Measurements from ENCODE around the gene MAS1.
A peak's percentile ranks its signal among the peaks of the same experiment; 100 is the strongest.

MAS1 gene

DNA sequence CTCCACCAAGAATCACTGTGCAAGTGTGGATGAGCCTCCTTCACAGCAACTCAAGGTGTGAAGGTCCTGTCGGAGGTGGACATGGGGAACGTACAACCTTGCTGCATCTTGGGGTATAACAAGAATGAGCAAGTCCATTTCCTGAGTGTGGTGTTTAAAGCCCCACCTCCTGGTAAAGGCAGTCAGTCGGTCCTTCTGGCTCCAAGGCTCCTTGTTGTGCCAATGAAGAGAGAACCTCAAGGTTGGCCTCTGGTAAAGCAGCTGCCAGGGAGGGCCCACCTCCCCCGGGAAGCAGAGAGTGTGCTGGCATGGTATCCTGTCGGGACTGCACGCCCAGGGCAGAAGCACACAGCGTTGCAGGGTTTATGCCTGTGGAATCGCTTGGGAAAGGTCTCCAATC, 12.4 kb upstream of the MAS1 start:
- no peak overlapping the region for H3K27ac ChIP-seq
- DNase-seq (ENCODE audit: low read depth, low spot score): no peak

DNA sequence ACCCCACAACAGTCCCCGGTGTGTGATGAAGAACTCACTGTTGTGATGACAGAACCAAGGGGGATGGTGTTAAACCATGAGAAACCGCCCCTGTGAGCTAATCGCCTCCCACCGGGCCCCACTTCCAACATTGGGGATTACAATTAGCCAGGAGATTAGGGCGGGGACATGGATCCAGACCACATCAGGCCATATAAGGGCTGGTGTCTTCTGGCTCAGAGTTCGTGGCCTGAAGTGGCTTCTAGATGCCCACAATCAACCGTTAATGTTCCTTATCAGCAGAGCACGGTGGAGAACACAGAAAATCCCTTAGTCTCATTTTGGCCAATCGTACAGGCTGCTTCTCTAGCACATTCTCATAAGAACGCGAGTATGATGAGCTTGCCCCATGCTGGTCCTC, 10.9 kb upstream of the MAS1 start:
- no peak overlapping the region for H3K27ac ChIP-seq
- no peak for DNase-seq (ENCODE audit: low read depth, low spot score)

DNA sequence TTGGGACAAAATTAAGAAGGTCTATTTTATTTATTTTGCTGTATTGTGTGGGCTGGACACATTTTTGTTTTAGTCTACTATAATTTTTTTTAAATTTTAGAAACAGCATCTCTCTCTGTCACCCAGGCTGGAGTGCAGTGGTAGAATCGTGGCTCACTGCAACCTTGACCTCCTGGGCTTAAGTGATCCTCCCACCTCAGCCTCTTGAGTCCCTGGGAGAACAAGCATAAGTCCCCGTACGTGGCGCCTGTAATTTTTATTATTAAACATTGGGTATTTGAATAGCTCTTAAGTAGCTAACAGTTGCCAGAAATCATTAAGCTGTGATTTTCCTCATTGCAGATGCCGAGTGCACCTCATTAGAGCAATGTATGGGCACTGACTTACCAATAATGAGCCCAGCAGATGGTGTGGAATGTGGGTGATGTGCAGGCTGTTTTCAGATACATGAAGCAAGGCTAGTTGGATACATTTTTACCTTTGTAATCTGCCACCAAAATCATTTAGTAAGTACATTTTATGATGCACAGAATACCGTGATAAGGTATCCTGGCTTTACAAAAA, 10.3 kb upstream of the MAS1 start:
- no peak for DNase-seq (ENCODE audit: low read depth, low spot score)
- H3K27ac ChIP-seq: no peak overlapping the region

DNA sequence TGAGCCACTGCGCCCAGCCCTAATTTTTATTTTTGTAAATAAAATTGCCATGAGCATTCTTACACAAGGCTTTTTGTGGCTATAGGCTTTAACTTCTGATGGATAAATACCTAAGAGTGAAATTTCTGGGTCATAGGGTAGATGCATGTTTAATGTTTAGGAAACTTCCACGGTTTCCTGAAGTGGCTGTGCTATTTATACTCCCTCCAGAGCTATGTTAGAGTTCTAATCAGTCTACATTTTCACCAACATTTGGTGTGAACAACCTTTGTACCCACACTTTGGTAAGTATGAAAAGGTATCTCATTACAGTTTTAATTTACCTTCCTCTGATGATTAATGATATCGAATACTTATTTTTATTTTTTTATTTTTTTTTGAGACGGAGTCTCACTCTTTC, 6.1 kb upstream of the MAS1 start:
- no peak overlapping the region for H3K27ac ChIP-seq
- no peak for DNase-seq (ENCODE audit: low read depth, low spot score)

DNA sequence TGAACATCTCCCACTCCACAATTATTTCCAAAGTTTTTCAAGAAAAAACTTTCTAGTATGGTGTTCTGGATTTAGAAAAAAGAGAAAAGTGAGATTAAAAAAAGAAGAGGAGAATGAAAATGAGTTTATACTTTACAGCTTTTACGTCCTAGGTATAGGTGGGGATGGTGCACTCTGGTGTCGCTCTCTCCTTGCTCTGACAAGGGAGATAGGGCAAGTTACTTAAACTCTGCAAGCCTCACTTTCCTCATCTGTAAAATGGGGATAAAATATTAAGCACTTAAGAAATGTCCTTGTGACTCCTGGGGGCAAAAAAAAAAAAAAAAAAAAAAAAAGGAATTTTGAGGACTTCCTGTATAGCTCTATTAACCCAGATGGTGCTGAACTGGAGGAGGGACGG, 4.5 kb upstream of the MAS1 start:
- DNase-seq (ENCODE audit: low read depth, low spot score): no peak
- H3K27ac ChIP-seq: no peak overlapping the region

DNA sequence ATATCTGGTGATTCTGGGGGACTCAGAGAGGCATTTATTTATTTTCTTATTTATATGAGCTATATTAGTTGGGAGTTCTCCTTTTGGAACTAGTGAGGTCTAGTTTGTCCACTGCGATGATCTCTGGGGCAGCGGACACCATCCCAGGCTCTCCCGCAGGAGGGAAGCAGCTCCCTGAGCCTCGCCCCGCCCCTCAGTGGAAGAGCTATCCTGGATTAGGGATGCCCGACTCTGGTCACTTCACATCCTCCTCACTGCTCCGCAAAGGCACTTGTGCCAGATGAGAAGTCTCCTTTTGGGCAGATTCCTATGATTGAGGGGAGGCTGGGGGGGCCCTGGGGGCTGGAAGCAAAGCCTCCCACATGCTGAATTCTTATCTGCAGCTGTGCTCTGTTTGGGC, 3.6 kb upstream of the MAS1 start:
- H3K27ac ChIP-seq: no peak overlapping the region
- no peak for DNase-seq (ENCODE audit: low read depth, low spot score)

DNA sequence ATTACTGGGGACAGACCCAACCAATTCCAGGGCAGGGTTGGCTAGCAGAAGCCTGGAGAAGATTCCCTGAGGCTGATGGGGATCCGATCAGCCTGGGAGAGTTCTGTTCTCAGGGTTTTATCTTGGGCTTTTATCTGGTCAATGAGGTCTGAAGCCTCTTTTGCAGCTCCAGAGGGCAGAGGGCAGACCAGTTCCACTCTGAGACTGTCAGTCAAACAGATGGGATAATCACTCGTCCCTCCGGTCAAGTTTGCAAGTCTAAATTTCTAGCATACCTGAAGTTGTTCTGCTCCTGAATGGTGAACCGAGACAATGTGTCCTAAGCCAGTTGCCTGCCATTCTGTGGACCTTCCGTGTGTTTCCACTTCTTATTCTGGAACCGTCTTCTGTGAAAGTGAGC, 3.0 kb upstream of the MAS1 start:
- DNase-seq (ENCODE audit: low read depth, low spot score): no peak
- no peak overlapping the region for H3K27ac ChIP-seq

DNA sequence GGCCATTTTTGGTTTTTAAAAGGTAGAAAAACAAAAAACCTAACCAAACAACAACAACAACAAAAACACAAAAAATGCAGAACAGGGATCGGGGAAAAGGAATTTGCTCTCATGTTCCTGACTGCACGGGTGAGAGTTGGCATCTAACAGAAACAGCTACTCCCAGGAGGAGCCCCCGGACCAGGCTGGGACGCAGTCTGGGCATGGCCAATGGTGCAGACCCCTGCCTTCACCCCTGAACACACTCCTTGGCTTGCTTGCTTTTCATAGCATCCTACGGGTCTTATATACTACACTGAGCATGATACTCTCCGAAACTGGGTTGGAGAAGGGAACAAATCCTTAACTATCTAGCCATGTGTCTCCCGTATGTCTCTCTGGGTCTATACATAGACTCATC, 587 bp upstream of the MAS1 start:
- no peak overlapping the region for H3K27ac ChIP-seq
- DNase-seq (ENCODE audit: low read depth, low spot score): no peak

DNA sequence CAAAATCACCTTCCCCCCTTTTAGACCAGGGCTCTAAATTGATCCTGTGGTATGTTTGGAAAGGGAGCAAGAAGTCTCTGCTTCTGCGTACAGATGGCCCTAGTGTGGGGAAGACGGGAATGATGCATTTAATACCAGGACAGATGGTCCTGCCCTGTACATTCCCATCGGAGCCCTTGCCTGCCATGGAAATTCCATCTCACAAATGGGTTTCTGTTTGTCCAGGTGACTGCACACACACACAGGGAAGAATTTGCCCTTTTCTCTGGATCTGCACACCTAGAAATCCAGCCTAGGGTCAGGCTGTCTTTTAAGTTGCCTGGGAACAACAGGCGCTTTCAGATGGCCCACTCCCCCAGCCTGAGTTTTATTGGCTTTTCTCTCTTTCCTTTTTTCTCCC, 1.3 kb downstream of the MAS1 start:
- no peak for DNase-seq (ENCODE audit: low read depth, low spot score)

DNA sequence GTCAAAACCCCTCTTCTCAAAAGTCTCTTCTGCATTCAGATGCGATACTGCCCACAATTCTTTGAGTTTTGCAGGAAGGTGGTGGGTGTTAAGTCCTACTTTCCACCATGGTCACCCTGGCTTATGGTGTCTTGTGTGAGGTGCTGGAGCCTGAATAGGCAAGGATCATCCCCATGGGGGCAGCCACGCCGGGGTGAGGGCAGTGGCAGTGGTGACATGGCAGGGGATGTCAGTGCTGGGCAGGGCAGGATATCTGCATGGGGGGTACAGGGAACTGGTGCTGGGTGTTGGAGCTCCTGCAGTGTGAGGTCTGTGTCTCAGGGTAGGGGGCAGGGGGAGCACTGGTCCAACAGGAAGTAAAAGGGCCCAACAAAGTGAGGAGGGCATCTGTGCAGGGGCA, 2.3 kb downstream of the MAS1 start:
- no peak overlapping the region for H3K27ac ChIP-seq
- DNase-seq (ENCODE audit: low read depth, low spot score): no peak

More for the DNA sequence above, 1.3 kb downstream of the MAS1 start:
- H3K27ac ChIP-seq: no peak overlapping the region

DNA sequence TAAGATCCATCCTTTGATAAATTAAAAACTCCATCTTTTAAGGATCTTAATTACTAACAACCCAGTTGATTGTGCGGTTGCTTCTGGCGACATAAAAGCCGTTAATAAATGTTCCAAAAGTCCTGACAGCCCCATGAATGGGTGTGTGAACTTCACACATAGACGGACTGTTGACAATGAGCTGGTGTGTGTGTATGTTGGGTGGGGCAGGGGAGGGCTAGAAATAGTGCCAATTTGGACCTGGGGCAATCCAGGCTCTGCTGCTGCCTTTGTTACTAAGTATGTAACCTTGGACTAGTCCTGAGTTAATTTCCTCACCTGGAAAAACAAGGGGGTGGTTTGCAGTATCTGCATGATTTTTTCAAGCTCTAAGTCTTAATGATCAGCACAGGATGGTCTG, 4.2 kb downstream of the MAS1 start:
- no peak overlapping the region for H3K27ac ChIP-seq
- no peak for DNase-seq (ENCODE audit: low read depth, low spot score)

DNA sequence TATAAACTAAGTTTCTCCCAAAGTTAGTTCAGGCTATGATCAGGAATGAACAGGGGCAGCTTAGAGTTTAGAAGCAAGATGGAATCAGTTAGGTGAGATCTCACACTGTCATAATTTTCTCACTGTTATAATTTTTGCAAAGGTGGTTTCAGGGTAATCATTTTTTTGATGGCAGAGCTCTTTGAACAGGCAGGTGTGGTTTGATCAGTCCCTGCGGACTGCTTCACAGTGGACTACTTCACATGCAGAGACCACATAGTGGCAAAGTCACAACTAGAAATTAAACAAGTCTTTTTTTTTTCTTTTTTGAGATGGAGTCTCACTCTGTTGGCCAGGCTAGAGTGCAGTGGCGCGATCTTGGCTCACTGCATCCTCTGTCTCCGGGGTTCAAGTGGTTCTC, 6.8 kb downstream of the MAS1 start:
- H3K27ac ChIP-seq: no peak overlapping the region
- no peak for DNase-seq (ENCODE audit: low read depth, low spot score)

DNA sequence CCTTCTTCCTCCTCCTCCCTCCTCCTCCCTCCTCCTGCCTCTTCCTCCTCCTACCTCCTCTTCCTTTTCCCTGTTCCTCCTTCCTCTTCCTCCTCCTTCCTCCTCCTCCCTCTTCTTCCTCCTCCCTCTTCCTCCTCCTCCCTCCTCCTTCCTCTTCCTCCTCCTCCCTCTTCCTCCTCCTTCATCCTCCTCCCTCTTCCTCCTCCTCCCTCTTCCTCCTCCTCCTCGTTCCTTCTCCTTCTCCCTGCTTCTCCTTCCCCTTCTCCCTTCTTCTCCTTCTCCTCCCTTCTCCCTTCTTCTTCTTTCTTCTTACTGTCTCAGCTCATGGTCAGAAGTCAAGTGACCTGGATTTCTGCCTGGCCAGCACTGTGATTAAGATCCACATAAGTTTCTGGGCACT, 7.7 kb downstream of the MAS1 start:
- no peak for DNase-seq (ENCODE audit: low read depth, low spot score)
- H3K27ac ChIP-seq: no peak overlapping the region

DNA sequence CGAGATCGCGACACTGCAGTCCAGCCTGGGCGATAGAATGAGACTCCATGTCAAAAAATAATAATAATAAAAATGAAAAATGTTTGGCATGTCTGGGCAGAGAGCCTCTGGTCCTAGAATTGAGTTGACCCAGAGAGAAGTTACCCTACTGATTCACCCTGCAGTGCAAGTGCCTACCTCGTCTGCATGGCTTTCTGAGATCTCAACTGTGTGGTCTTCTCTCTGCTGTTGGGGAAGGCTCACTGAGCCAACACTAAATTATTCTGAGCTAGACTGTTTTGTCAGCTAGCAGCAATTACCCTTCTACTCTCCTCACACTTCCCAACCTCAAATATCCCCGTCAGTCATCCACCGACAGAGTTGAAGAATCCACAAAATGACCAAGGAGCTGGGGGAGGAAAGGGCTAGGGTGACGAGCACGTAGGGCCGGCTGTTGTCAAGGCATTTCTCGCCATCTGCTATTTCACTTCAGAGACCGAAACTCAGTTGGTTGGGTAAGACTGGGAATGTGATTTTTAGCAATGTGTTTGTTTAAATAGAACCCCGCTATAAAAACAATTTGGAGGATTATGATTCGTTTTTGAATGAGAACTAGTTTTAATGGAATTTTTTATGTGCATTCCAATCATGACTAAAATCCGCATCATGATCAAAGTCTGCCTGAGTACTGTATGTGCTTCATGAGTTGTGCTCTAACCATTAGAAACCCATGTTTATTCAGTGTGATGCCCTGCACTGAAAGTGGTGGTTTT, 9.4 kb downstream of the MAS1 start:
- DNase-seq (ENCODE audit: low read depth, low spot score): peak; percentile 80
- H3K27ac ChIP-seq: peak overlapping the region; percentile 75

DNA sequence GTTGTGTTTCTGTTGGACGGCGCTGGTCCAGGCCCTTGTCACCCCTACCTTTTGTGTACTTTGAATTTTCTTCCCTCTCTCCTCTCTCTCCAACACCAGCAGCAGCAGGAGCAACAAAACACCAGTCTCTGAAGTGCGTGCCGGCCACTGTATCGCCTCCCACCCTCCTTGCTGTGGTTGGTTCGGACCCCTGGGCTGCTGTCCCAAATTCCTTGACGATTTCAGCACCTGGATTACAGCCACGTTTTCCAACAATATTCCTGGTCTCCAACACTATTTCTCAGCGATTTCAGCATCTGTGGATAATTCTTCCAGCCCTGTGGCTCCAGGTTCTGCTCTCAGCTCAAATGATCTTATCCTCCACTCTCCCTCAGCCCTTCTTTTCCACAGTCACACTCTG, 11.8 kb downstream of the MAS1 start:
- H3K27ac ChIP-seq: no peak overlapping the region
- no peak for DNase-seq (ENCODE audit: low read depth, low spot score)

DNA sequence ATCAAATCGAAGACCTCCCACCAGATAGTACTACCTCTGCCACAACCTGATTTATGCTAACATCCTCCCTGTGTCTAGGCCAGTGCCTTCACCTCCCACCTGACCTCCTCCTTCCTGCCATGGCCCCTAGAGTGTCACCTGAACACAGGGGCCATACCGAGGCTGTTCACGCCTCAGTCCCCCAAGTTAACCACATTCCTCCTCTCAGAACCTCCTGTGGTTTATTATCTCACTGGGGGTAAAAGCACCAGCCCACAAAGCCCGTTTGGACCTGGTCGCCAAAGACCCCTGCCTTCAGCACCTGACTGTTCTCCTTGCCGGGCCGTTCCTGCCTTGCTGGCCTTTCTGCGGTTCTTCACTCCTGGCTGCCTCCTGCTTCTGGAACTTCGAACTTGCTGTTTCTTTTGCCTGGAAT, 13.7 kb downstream of the MAS1 start:
- DNase-seq (ENCODE audit: low read depth, low spot score): no peak

DNA sequence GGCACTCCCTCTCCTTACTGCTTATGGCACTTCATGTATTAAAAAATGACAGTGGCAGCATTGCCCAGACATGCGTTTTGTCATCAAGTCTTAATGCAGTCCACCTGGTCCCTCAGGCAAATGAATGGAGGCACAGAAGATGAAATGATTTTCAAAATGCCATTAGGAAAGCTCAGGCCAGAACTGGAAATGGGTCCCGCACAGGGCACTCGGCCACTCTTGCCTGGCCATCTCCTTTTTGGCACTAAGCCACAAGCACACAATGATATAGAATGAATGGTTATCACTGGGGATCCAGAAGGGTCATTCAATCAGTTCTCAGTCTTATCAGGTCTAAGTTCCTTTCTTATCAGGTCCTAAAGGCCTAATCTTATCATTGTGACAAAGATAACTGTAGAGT, 15.6 kb downstream of the MAS1 start:
- DNase-seq (ENCODE audit: low read depth, low spot score): no peak
- H3K27ac ChIP-seq: no peak overlapping the region

More for the DNA sequence above, 13.7 kb downstream of the MAS1 start:
- no peak overlapping the region for H3K27ac ChIP-seq

DNA sequence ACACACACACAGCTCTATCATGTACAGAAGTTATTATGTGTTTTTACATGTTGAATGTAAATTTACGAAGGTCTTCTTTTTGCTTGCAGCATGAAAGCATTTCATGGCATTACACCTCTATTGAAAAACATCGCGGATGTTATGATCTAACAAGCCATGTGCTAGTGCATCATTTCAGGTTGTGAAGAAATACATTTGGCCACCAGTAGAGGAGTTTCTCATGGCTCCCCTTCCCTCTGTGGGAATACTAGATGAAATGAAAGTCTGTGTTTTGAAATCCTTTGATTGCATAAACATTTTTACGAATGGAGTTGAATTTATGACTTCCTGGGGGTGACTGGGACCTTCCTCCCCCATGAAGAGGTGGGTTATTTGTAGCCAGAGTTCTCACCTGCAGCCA, 17.7 kb downstream of the MAS1 start:
- no peak overlapping the region for H3K27ac ChIP-seq
- no peak for DNase-seq (ENCODE audit: low read depth, low spot score)

DNA sequence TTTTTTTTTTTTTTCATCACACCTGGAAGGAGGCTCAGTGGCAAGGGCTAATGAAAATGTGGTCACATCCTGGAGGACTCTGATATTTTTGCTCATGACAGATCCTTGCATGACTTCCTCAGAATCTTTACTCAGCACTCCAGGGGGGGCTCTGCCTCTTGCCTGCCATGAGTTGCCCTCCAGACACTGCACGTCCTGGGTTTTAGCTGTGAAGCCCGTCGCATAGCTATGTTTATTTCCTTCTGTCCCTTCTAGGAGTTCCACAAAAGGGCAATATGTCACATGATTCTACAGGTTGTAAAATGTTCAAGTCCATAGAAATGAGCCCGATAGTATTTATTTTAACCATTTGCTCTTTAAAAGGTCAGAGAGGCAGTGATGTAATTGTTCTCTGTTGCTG, 18.2 kb downstream of the MAS1 start:
- no peak overlapping the region for H3K27ac ChIP-seq
- DNase-seq (ENCODE audit: low read depth, low spot score): no peak

DNA sequence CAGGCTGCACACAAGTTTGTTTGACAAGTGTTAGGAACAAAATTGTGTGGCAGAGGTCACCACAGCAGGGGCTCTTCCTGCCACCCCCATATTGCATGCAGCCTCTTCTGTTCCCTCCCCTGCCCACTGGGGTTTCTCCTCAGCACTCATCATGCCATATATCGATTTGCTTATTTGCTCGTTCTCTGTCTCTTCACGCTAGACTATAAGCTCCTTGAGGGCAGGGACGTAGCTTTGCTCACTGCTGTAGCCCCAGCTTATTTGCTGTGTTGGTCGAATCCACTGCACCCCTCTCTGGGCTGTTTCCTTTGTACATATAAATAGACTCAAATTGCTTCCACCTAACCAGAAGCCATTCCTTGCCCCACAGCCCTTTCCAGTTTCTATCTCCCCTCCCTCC, 19.6 kb downstream of the MAS1 start:
- no peak for DNase-seq (ENCODE audit: low read depth, low spot score)
- no peak overlapping the region for H3K27ac ChIP-seq

DNA sequence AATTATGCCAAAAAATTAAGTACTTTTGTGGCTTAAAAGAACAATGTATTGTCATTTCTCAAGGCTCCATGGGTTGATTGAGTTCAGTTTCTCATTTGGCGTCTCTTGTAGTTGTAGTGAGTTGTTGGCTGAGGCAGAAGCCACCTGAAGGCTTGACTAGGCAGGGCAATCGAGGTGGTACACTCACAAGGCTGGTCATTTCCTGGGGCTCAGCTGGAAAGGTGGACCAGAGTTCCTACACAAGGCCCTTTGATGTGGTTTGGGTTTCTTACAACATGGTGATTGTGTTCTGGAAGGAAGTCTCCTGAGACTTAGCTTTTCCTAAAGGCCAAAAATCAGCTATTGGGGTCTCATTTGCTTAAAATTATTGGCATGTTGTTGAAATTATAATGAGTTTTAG, 22.6 kb downstream of the MAS1 start:
- no peak for DNase-seq (ENCODE audit: low read depth, low spot score)
- no peak overlapping the region for H3K27ac ChIP-seq

DNA sequence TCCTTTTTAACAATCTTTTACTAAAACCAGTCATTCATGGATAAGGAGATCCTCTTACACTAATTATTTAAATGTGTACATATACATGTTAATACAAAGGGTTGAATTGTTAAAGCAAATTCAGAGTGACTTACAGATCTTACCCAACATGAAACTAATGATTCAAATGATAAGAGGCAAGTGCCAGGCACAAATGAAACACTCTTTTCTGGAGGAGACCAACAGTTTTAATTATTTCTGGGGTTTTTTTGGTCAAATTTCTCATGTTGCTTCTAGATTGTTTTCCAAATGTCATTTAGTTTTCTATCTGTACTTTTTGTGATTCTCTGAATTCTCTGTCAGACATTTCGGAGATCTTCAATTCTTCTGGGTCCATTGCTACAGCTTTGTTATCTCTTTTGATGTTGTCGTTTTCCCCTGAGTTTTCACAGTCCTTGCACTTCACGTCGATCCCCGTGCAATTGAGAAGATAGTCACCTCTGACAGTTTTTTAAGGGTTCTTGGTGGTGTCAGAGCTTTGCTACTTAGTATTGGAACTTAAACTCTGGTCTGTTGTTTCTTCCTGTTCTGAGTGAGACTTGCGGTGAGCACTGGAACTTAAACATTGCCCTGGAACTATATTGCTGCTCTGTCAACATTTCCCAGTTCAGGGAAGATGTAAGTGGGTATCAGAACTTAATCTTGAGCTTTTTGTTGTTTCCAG, 23.2 kb downstream of the MAS1 start:
- H3K27ac ChIP-seq: no peak overlapping the region
- no peak for DNase-seq (ENCODE audit: low read depth, low spot score)

All from epithelial cell of prostate (primary cell).